Endothelial cell of umbilical vein (primary cell): Measurements from ENCODE around the gene GPR158. TPM values are rescaled to one million over a fixed set of nuclear protein-coding genes. Genes with fewer than 3 reads are reported as not detected.

ENCODE experiments used
- BruUV-seq: library from RNA; stranded (reverse); fragments of 400-500 nt; replicated peaks from 2 replicates; lab custom pipeline; 2021; lab: Mats Ljungman, UMichigan
- CTCF ChIA-PET: fragments of 300-600, 350-600 bp; sonication (Branson Sonifier 250); formaldehyde crosslinking; loops from one replicate; lab custom pipeline; 2021; ENCODE audit warnings: antibody characterized with exemption, inconsistent platforms; lab: Charles Lee
- POLR2A ChIA-PET: fragments of 300-600, 350-600 bp; sonication (Branson Sonifier 250); formaldehyde crosslinking; loops from one replicate; lab custom pipeline; 2021; ENCODE audit warnings: antibody characterized with exemption, inconsistent platforms; lab: Charles Lee
- DNase-seq: peaks from one replicate; pipeline ENCODE4 v3.0.0-alpha.2; 2011; ENCODE audit warnings: low read depth, low spot score
- FAIRE-seq: peaks from 2 replicates; lab custom pipeline; 2011; peaks lifted over from hg19 to GRCh38; lab: Jason Lieb, UNC
- H2AFZ ChIP-seq: 2 replicates; pipeline ENCODE4 v1.6.0; 2012; ENCODE audit warnings: low read depth, low read length, control low read depth, inconsistent platforms
- H3K27ac ChIP-seq: 2 replicates; pipeline ENCODE4 v1.5.1; 2011; ENCODE audit warnings: low read depth, mild to moderate bottlenecking, control low read depth, low read length, moderate library complexity; ENCODE audit not compliant: insufficient read depth
- H3K27me3 ChIP-seq, 2 experiments: 2 replicates each; pipeline versions ENCODE4 v1.6.0 to v1.6.1; 2011; ENCODE audit warnings: low read length in 2 of 2, mixed read lengths in 1 of 2; ENCODE audit not compliant: control insufficient read depth in 2 of 2, insufficient read depth in 2 of 2
- H3K36me3 ChIP-seq, 2 experiments: 2 replicates in 1 of 2; 3 replicates in 1 of 2; pipeline ENCODE4 v1.5.1; 2011; ENCODE audit warnings: low read length in 2 of 2, mild to moderate bottlenecking in 1 of 2, moderate library complexity in 1 of 2; ENCODE audit not compliant: control insufficient read depth in 2 of 2, insufficient read depth in 2 of 2; ENCODE audit errors: extremely low read depth in 1 of 2
- H3K4me1 ChIP-seq: 3 replicates; pipeline ENCODE4 v1.5.1; 2011; ENCODE audit warnings: mild to moderate bottlenecking, low read length; ENCODE audit not compliant: control insufficient read depth, insufficient read depth; ENCODE audit errors: extremely low read depth
- H3K4me2 ChIP-seq: 2 replicates; pipeline ENCODE4 v1.6.1; 2011; ENCODE audit warnings: low read length, control low read depth, mixed read lengths; ENCODE audit not compliant: insufficient read depth
- H3K4me3 ChIP-seq, 3 experiments: fragments of 200-600 bp in 1 of 3; sonication (generic), shearing (Covaris generic) in 1 of 3; replicated peaks in 1 of 3; 2 replicates each; pipeline ENCODE4 v1.5.1; 2011 to 2016; ENCODE audit warnings: control low read depth in 3 of 3, low read length in 3 of 3, mild to moderate bottlenecking in 2 of 3, inconsistent platforms in 1 of 3, low read depth in 1 of 3, moderate library complexity in 1 of 3; ENCODE audit not compliant: insufficient read depth in 1 of 3
- H3K79me2 ChIP-seq: 2 replicates; pipeline ENCODE4 v1.6.0; 2012; ENCODE audit warnings: low read length, inconsistent platforms; ENCODE audit not compliant: control insufficient read depth, insufficient read depth
- H3K9ac ChIP-seq: replicated peaks from 2 replicates; pipeline ENCODE3; 2011; ENCODE audit warnings: low read length, control low read depth; ENCODE audit not compliant: insufficient read depth; ENCODE audit errors: extremely low read depth
- H3K9me1 ChIP-seq: replicated peaks from 3 replicates; pipeline ENCODE4 v1.6.0; 2011; ENCODE audit warnings: mild to moderate bottlenecking, low read length; ENCODE audit not compliant: control insufficient read depth, insufficient read depth; ENCODE audit errors: extremely low read depth
- H3K9me3 ChIP-seq: replicated peaks from 2 replicates; pipeline ENCODE4 v1.5.1; 2012; ENCODE audit warnings: low read length, inconsistent platforms; ENCODE audit not compliant: control insufficient read depth, insufficient read depth
- H4K20me1 ChIP-seq: replicated peaks from 2 replicates; pipeline ENCODE3; 2011; ENCODE audit warnings: mild to moderate bottlenecking, low read length; ENCODE audit not compliant: control insufficient read depth, insufficient read depth; ENCODE audit errors: extremely low read depth
- EZH2 ChIP-seq: IDR thresholded peaks from 2 replicates; pipeline ENCODE4 v1.6.1; 2012; ENCODE audit warnings: borderline replicate concordance, low read depth, mild to moderate bottlenecking, moderate library complexity, low read length, inconsistent platforms; ENCODE audit not compliant: severe bottlenecking
- FOS ChIP-seq: IDR thresholded peaks from 2 replicates; pipeline ENCODE4 v1.6.1; 2011; ENCODE audit warnings: mild to moderate bottlenecking, low read length, moderate library complexity, borderline replicate concordance; ENCODE audit not compliant: insufficient read depth
- GATA2 ChIP-seq: IDR thresholded peaks from 2 replicates; pipeline ENCODE4 v1.7.0; 2011; ENCODE audit warnings: low read depth, mild to moderate bottlenecking, moderate library complexity, mixed read lengths, low read length; ENCODE audit not compliant: insufficient read length, insufficient read depth
- JUN ChIP-seq: IDR thresholded peaks from 2 replicates; pipeline ENCODE4 v1.6.1; 2011; ENCODE audit warnings: borderline replicate concordance, low read depth; ENCODE audit not compliant: insufficient read length, insufficient read depth
- MYC ChIP-seq: IDR thresholded peaks from one replicate; pipeline ENCODE4 v1.6.1; 2011; ENCODE audit warnings: mild to moderate bottlenecking, low read depth, low read length
- POLR2A ChIP-seq: IDR thresholded peaks from 2 replicates; pipeline ENCODE4 v1.6.1; 2012; ENCODE audit warnings: low read depth, mild to moderate bottlenecking, control low read depth, low read length
- POLR2AphosphoS5 ChIP-seq: IDR thresholded peaks from 2 replicates; pipeline ENCODE4 v1.6.1; 2012; ENCODE audit warnings: low read depth, mild to moderate bottlenecking, control low read depth, low read length, moderate library complexity; ENCODE audit not compliant: insufficient read depth
- dilution Hi-C: fragments of 300-500 bp; cut with MboI; formaldehyde crosslinking; loops from one replicate; pipeline ENCODE4 v1.15.0; 2019; ENCODE audit warnings: low sequenced_read_pairs; ENCODE audit not compliant: extremely low pct_ligation_motif_present
- intact Hi-C: fragments of 100-400 bp; cut with micrococcal nuclease; formaldehyde crosslinking; loops from one replicate; pipeline ENCODE4 v1.10.0; 2022
- polyA plus RNA-seq, 4 experiments: library from polyadenylated mRNA; depleted of rRNA in 3 of 4; stranded (reverse) in 3 of 4; unstranded in 1 of 4; fragments of >200 nt; gene quantifications; 2 replicates each; pipeline versions ENCODE4 v1.2.1 to v1.2.3, GENCODE V29; 2011 to 2012; ENCODE audit warnings: missing spikeins in 1 of 4
- total RNA-seq: library from RNA; stranded (reverse); gene quantifications from 2 replicates; pipeline ENCODE4 v1.2.3, GENCODE V29; 2021
- TF ChIP-seq, protein P1 (sequence below), 2 donors: IDR thresholded peaks; 1 replicate in 1 of 2; 2 replicates in 1 of 2; pipeline ENCODE4 v1.5.1; 2011; ENCODE audit warnings: low read length in 2 of 2, mild to moderate bottlenecking in 2 of 2, moderate library complexity in 2 of 2, control low read depth in 1 of 2, inconsistent platforms in 1 of 2, low read depth in 1 of 2; ENCODE audit not compliant: insufficient read depth in 1 of 2; ENCODE audit errors: extremely low read depth in 1 of 2
- TF ChIP-seq, protein P2 (sequence below): IDR thresholded peaks from 2 replicates; pipeline ENCODE4 v1.6.1; 2011; ENCODE audit not compliant: insufficient read depth, insufficient read length

GPR158 gene
- total and polyA plus RNA-seq, 2 donors (not counting 3 experiments of a cell fraction or from before 2014, with no cell fraction given), result not detected

DNA sequence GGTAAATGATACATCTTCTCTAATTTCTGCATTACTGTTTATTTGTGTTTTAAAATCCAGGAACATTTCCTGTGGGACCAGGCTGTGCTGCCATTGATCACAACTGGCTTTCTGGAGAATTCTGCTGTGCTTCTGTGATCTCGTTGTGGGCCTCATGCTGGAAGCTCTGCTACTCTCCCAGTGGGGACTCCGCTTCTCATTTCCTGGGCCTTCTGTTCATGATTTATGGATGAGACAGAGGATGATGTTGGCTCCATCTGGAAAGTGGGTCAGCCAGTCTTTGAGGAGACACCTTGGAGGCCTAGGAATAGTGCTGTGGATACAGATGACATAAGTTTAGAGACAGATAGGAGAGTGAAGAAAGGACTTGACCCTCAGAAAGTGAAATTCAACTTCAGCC lies 15.2 kb upstream of the GPR158 start:
- H3K9me1 ChIP-seq, result no peaks in the 10 kb centered on the region
- H3K4me3 ChIP-seq, result no peak overlapping the region
- no peaks in the 10 kb centered on the region for H3K4me1 ChIP-seq
- H3K79me2 ChIP-seq, result no peaks in the 10 kb centered on the region
- FAIRE-seq, result no peak
- no peaks in the 10 kb centered on the region for H4K20me1 ChIP-seq
- ChIA-PET POLR2A (no interaction called here), CTCF (no interaction called here)
- no peak for DNase-seq
- no peaks in the 10 kb centered on the region for H3K27me3 ChIP-seq
- no peaks in the 10 kb centered on the region for H3K36me3 ChIP-seq
- no peak overlapping the region for H2AFZ ChIP-seq
- TF ChIP-seq MYC, result no peak
- TF ChIP-seq FOS, result no peak
- TF ChIP-seq JUN, result no peak
- TF ChIP-seq POLR2AphosphoS5, result no peak
- TF ChIP-seq, protein P1, sequence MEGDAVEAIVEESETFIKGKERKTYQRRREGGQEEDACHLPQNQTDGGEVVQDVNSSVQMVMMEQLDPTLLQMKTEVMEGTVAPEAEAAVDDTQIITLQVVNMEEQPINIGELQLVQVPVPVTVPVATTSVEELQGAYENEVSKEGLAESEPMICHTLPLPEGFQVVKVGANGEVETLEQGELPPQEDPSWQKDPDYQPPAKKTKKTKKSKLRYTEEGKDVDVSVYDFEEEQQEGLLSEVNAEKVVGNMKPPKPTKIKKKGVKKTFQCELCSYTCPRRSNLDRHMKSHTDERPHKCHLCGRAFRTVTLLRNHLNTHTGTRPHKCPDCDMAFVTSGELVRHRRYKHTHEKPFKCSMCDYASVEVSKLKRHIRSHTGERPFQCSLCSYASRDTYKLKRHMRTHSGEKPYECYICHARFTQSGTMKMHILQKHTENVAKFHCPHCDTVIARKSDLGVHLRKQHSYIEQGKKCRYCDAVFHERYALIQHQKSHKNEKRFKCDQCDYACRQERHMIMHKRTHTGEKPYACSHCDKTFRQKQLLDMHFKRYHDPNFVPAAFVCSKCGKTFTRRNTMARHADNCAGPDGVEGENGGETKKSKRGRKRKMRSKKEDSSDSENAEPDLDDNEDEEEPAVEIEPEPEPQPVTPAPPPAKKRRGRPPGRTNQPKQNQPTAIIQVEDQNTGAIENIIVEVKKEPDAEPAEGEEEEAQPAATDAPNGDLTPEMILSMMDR (IDR thresholded peaks at IDR 0.05; ENCODE audit: extremely low read depth in 1 of 2, insufficient read depth in 1 of 2, low read depth in 1 of 2, low read length in 2 of 2), result no peak
- no peak for TF ChIP-seq GATA2
- TF ChIP-seq EZH2, result no peak
- no peak for TF ChIP-seq POLR2A
- TF ChIP-seq, protein P2, sequence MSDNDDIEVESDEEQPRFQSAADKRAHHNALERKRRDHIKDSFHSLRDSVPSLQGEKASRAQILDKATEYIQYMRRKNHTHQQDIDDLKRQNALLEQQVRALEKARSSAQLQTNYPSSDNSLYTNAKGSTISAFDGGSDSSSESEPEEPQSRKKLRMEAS, result no peak
- intact Hi-C loops (no loop called here), dilution Hi-C loops (no loop called here)
- BruUV-seq, result no TSS peak
- no peaks in the 10 kb centered on the region for H3K9me3 ChIP-seq
- H3K27ac ChIP-seq, result no peak overlapping the region
- H3K9ac ChIP-seq, result no peak overlapping the region
- H3K4me2 ChIP-seq, result no peak overlapping the region
